Activated CD8-positive, alpha-beta T cell treated with anti-CD3 and anti-CD28 coated beads for 36 hours (primary cell): Measurements from ENCODE around the gene EXOG. TPM values are rescaled to one million over a fixed set of nuclear protein-coding genes. Genes with fewer than 3 reads are reported as not detected.

Source experiments
- ATAC-seq: fragments of 200-7000 bp; cut with Tn5 transposase; one replicate; pipeline ENCODE4 v1.10.0; 2021; ENCODE audit warnings: mild to moderate bottlenecking, moderate library complexity
- CTCF ChIA-PET: fragments of 350-600 bp; sonication (Branson Sonifier 250); formaldehyde crosslinking; loops from one replicate; lab custom pipeline; 2021; ENCODE audit warnings: antibody characterized with exemption; lab: Charles Lee
- POLR2A ChIA-PET: fragments of 350-600 bp; sonication (Branson Sonifier 250); formaldehyde crosslinking; loops from one replicate; lab custom pipeline; 2021; ENCODE audit warnings: antibody characterized with exemption; lab: Charles Lee
- DNase-seq: peaks from one replicate; pipeline ENCODE4 v3.0.0-alpha.2; 2020
- H3K27ac Mint-ChIP-seq: one replicate; pipeline ENCODE4 v1.8.0; 2021; ENCODE audit warnings: mild to moderate bottlenecking, mixed read lengths
- H3K27me3 Mint-ChIP-seq: one replicate; pipeline ENCODE4 v1.8.0; 2021; ENCODE audit warnings: mixed read lengths
- H3K36me3 Mint-ChIP-seq: one replicate; pipeline ENCODE4 v1.8.0; 2021; ENCODE audit warnings: low read depth, mixed read lengths
- H3K4me1 Mint-ChIP-seq: one replicate; pipeline ENCODE4 v1.8.0; 2021; ENCODE audit warnings: low read depth, mixed read lengths
- H3K4me3 Mint-ChIP-seq: one replicate; pipeline ENCODE4 v1.8.0; 2021; ENCODE audit warnings: mild to moderate bottlenecking, moderate library complexity, mixed read lengths
- H3K9me3 Mint-ChIP-seq: one replicate; pipeline ENCODE4 v1.8.0; 2021; ENCODE audit warnings: mixed read lengths
- intact Hi-C: fragments of 100-400 bp; cut with micrococcal nuclease; formaldehyde crosslinking; loops from one replicate; pipeline ENCODE4 v1.10.0; 2022
- total RNA-seq, 2 experiments: library from RNA; stranded (reverse); gene quantifications; one replicate each; pipeline ENCODE4 v1.2.3, GENCODE V29; 2021
- TF ChIP-seq, protein P1 (sequence below): fragments of 200-600 bp; IDR thresholded peaks from one replicate; pipeline ENCODE4 v1.8.0; 2022; ENCODE audit warnings: antibody characterized with exemption, mild to moderate bottlenecking

Gene EXOG
- total RNA-seq, 2 experiments from 2014 or later: 16.8 to 17.7 TPM

DNA sequence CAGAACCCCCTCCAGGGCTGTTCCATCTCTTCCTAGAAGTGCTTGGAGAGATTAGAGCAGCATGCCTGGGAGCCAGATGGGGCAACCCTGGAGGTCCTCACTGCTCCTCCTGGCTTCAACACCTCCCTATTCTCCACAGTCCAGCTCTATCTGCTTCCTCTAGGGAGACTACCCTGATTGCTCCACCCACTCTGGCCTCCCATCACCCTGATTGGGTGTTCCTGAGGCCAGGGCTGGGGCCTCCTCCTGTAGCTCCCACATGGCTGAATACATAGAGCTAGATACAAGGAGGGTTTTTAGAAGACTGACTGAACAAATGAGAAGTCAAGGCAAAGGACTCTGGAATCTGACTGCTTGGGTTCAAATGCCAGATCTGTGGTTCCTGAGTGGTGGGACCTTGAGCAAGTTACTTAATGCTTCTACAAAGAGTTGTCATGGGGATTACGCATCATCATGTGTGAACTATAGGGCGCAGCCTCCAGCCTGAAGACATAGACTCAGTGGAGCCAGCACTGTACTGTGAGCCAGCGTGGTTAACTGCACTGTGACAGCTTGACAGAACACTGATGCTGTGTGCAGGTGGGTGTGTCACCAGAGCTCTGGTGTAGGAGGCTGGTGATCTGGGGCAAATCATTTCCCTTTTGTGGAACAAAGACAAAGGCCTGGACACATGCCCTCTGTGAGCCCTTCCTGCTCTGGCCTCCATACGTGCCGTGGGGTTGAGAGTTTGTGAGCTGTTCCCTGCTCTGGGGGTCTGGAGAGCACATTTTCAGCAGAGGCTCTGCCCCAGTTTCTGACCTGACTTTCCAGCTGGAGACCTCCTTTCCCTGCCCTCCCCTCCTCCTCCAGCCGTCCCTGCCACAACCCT lies 78.5 kb downstream of the EXOG start:
- Mint-ChIP-seq H3K27ac (no peak overlapping the region), H3K27me3 (no peaks in the 10 kb centered on the region), H3K9me3 (no peaks in the 10 kb centered on the region), H3K4me3 (no peak overlapping the region), H3K4me1 (no peaks in the 10 kb centered on the region), H3K36me3 (no peaks in the 10 kb centered on the region)
- DNase-seq (no peak), ATAC-seq (no peak)
- intact Hi-C loops: no loop called here
- ChIA-PET POLR2A (no interaction called here), CTCF (interaction anchor here (2.0 kb wide), 1 partner anchor 54 kb away, joined by 6 read pairs; no protein-coding TSS in a partner anchor)
- TF ChIP-seq, protein P1, sequence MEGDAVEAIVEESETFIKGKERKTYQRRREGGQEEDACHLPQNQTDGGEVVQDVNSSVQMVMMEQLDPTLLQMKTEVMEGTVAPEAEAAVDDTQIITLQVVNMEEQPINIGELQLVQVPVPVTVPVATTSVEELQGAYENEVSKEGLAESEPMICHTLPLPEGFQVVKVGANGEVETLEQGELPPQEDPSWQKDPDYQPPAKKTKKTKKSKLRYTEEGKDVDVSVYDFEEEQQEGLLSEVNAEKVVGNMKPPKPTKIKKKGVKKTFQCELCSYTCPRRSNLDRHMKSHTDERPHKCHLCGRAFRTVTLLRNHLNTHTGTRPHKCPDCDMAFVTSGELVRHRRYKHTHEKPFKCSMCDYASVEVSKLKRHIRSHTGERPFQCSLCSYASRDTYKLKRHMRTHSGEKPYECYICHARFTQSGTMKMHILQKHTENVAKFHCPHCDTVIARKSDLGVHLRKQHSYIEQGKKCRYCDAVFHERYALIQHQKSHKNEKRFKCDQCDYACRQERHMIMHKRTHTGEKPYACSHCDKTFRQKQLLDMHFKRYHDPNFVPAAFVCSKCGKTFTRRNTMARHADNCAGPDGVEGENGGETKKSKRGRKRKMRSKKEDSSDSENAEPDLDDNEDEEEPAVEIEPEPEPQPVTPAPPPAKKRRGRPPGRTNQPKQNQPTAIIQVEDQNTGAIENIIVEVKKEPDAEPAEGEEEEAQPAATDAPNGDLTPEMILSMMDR: no peak

GRCh38 chr3:38575279-38575843 lies 79.2 kb downstream of the EXOG start:
- POLR2A ChIA-PET: no interaction called here
- no peak for ATAC-seq
- no peaks in the 10 kb centered on the region for H3K27me3 Mint-ChIP-seq

More at GRCh38 chr3:38575279-38575843, 79.2 kb downstream of the EXOG start:
- no peak overlapping the region for H3K27ac Mint-ChIP-seq
- H3K4me3 Mint-ChIP-seq: no peak overlapping the region
- H3K9me3 Mint-ChIP-seq: no peaks in the 10 kb centered on the region
- TF ChIP-seq, protein P1: no peak
- no peak for DNase-seq
- no peaks in the 10 kb centered on the region for H3K4me1 Mint-ChIP-seq
- H3K36me3 Mint-ChIP-seq: no peaks in the 10 kb centered on the region
- CTCF ChIA-PET: interaction anchor here (2.0 kb wide), 1 partner anchor 55 kb away, joined by 6 read pairs; no protein-coding TSS in a partner anchor
- intact Hi-C loops: no loop called here

Other genes starting within 250 kb of the EXOG start
- gene SLC22A13, start 230.5 kb upstream of the EXOG start, total RNA-seq: under 1 TPM; 0.18 to 0.31 TPM
- gene SLC22A14, start 214.0 kb upstream of the EXOG start, total RNA-seq: not detected
- gene XYLB, start 149.6 kb upstream of the EXOG start, total RNA-seq: 1 to 10 TPM; 4.4 to 4.7 TPM
- 1 to 10 TPM; 5.4 to 6.9 TPM for gene ACVR2B, start 42.5 kb upstream of the EXOG start, total RNA-seq
- under 1 TPM; 0.20 to 0.52 TPM for gene SCN5A, start 153.3 kb downstream of the EXOG start, total RNA-seq